Measurements from ENCODE around the gene GAL3ST1.

- TF ChIP-seq CTCF (IDR thresholded peaks at IDR 0.05) (no peak), EZH2 (IDR thresholded peaks at IDR 0.05) (no peak)
These were observed 9.7 kb downstream of the GAL3ST1 start for GRCh38 chr22:30564761-30565119.

Measured in neural progenitor cell (in vitro differentiated cells).